ENCODE data around the gene APRT. TPM values are rescaled to one million over a fixed set of nuclear protein-coding genes. Genes with fewer than 3 reads are reported as not detected.

Gene APRT
- total and polyA plus RNA-seq, 9 of the 15 experiments (the other 6 are each of a cell fraction or from before 2014, with no cell fraction given): 41.7 to 409 (median 146) TPM

DNA sequence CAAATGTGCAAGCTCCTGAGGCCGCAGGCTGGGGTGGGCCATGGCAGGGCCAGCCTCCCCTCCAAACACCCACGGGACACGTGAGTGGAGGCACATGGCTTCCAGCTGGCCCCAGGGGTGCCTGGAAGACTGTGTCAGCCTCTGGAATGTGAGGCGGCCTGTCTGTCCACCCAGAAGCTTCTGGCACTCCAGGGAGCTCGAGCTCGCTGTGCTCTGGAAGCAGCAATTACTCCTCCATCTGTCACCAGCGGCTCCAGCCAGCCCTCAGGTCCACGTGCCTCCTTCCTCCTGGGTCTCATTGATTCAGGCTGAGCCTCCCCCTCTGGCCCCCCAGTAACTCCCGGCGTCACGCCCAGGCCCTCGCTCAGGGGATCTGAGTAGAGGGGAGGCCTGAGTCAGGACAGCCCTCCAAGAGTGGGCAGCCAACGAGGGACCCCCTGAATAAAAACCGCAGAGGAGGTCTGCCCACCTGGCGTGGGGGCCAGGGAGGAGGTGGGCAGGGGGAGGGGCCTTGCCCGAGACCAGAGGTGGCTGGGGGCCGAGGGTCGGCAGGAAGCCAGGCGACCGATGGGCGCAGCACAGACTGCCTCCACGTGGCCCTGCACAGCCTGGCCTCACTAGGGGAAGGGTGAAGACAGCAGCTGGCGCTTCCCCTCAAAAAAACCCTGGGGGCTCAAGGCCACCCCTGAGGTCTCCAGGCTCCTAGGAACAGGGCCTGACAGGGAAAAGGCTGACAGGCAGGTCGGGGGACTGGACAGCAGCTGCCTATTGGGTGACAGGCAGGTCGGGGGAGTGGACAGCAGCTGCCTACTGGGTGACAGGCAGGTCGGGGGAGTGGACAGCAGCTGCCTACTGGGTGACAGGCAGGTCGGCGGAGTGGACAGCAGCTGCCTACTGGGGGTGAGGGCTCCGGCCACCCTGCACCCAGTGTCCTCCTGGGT lies 38.6 kb downstream of the APRT start (continued):
- TF ChIP-seq, protein P1, sequence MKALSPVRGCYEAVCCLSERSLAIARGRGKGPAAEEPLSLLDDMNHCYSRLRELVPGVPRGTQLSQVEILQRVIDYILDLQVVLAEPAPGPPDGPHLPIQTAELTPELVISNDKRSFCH (CRISPR knock-in tag; IDR thresholded peaks at IDR 0.05): 0 out of 2 replicates have a peak, but pooled peaks have one; percentile 6
- TF ChIP-seq, protein P1 (tag; IDR thresholded peaks at IDR 0.05): no peak; the same call in 1 of the 2 replicates
- TF ChIP-seq RBFOX2 (IDR thresholded peaks at IDR 0.05; ENCODE audit: low read depth, low read length) (peak; percentile 55), HBP1 (CRISPR knock-in tag; IDR thresholded peaks at IDR 0.05) (peak; percentile 68; the same call in 1 of the 2 replicates), BCOR (IDR thresholded peaks at IDR 0.05) (no peak), ZNF717 (CRISPR knock-in tag; IDR thresholded peaks at IDR 0.05) (peak; percentile 28; the same call in 1 of the 2 replicates), ETS1 (conservative IDR thresholded peaks at IDR 0.05; ENCODE audit: control insufficient read depth, low read depth, low read length) (0 out of 2 replicates have a peak, but pooled peaks have one; percentile 0), ERF (CRISPR knock-in tag; IDR thresholded peaks at IDR 0.05) (no peak), DMBX1 (CRISPR knock-in tag; IDR thresholded peaks at IDR 0.05; ENCODE audit: borderline replicate concordance) (peak; percentile 62; the same call in 1 of the 2 replicates)
